ENCODE results near the gene DYSF.
A peak's percentile ranks its signal among the peaks of the same experiment; 100 is the strongest.

Gene DYSF

DNA sequence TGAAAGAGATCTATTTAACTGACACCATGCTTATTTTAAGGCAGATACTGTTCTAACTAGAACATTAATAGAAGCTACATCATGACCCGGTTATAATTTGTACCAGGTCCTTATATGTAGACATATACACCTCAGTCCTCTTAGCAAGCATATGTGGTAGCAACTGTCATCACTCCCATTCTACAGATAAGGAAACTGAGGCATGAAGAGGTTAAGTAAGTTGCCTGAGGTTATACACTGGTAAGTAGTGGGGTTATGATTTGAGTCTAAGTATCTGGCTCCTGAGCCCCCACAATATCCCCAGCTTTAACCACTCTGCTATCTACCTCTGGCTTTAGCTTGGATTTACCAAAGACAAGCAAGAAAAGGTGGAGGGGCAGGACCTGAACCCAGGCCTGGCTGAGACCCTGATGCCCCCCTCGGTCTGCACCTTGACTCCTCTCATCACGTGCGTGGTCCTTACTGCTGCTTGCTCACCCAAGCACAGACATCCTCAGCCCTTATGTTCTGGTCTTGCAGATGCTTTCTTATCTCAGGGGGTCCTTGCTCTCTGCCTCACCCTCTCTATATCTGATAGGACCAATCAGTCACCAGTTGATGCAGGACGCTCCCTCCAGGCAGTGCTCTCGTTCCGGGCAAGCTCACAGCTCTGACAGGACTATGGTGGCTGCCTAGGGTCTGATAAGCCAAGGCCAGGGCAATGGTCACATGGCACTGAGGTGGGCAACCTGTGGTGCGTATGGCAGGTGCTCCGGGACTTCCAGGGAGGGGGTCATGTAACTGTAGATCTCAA, 4.0 kb downstream of the DYSF start:
- DNase-seq (ENCODE audit: low read depth): no peak
- no peak for TF ChIP-seq CTCF (IDR thresholded peaks at IDR 0.05; ENCODE audit: control insufficient read depth, insufficient read depth, low read depth, low read length, missing control alignments)
- no peak overlapping the region for H3K4me3 ChIP-seq (ENCODE audit: control insufficient read depth, low read depth, low read length)

DNA sequence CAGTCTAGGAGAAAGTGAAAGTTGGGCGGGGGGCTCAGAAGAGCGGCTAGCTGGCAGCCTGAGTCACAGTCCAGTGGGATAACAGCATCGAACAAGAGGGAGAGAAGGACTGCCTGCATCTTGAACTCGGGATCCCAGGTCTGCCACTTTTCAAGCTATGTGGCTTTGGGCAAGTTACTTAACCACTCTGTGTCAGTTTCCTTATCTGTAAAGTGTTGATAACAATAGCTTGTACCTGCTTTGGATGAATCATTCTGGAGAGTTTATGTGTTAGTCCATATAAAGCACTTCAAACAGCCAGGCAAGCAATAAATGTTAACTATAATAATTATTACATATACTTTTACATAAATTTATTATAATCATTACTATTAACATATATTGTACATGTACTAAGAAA, 4.6 kb downstream of the DYSF start:
- DNase-seq (ENCODE audit: low read depth): no peak
- no peak overlapping the region for H3K4me3 ChIP-seq (ENCODE audit: control insufficient read depth, low read depth, low read length)
- no peak for TF ChIP-seq CTCF (IDR thresholded peaks at IDR 0.05; ENCODE audit: control insufficient read depth, insufficient read depth, low read depth, low read length, missing control alignments)

DNA sequence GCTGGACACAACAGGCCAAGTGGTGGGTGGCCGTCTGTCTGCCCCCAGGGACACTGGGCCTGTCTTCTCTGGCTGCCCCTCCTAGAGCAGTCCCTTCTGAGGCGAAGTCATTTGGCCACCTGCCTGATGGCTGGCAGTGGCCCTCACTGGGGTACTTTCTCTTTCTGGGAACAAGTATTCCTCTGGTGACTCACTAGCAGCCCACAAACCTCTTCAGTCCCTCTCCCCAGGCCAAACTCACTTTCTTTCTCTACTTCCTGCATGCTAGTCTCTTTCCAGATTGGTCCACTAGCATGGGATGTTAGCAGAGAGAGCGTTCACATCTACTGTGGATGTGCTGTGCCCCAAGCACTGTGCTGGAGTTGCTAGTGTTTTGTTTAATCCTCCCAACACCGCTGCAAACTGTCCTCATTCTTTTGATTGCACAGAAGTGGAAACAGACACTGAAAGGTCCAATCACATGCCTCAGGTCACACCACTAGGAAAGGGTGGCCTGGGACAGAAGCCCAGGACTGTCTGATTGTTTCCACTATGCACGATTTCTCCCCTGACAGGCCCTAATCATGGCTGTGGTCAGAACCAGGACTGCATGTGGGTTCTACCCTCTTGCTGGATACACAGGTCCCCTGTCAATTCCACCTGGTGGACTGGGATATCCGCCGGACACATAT, 5.2 kb downstream of the DYSF start:
- DNase-seq (ENCODE audit: low read depth): no peak
- no peak for TF ChIP-seq CTCF (IDR thresholded peaks at IDR 0.05; ENCODE audit: control insufficient read depth, insufficient read depth, low read depth, low read length, missing control alignments)
- H3K4me3 ChIP-seq (ENCODE audit: control insufficient read depth, low read depth, low read length): no peak overlapping the region

DNA sequence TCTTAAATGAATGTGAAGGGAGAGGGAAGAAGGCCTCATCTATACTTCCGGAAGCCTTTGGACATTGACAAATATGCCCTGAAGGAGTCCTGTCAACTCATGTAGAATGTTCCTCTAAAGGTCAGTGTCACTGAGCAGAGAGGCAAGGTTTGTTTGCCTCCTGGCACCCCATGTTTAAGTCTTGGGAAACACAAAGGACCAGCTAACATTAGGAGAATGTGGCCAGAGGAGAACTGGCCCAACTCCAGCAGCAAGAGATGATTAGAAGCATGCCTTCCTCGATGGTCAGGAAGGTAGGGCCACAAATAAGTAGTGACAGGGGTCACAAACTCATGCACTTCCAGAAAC, 5.7 kb downstream of the DYSF start:
- TF ChIP-seq CTCF (IDR thresholded peaks at IDR 0.05; ENCODE audit: control insufficient read depth, insufficient read depth, low read depth, low read length, missing control alignments): no peak
- no peak overlapping the region for H3K4me3 ChIP-seq (ENCODE audit: control insufficient read depth, low read depth, low read length)
- no peak for DNase-seq (ENCODE audit: low read depth)

DNA sequence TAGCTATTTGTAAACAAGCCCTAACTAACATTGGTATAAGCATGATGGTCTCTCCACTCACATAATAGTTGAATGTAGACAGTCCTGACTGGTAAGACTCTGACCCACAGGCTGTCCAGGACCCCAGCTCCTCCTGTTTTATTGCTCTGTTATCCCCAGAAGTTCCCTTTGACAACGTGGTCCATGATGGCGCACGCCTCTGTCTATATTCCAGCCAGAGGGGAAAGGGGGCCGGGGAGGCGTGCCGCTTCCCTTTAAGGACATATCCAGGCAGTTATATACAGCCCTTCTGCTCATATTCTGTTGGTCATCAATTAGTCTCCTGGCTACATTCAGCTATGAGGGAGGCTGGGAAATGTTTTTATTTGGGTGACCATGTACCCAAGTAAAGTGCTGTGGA, 6.7 kb downstream of the DYSF start:
- no peak for TF ChIP-seq CTCF (IDR thresholded peaks at IDR 0.05; ENCODE audit: control insufficient read depth, insufficient read depth, low read depth, low read length, missing control alignments)
- no peak for DNase-seq (ENCODE audit: low read depth)
- no peak overlapping the region for H3K4me3 ChIP-seq (ENCODE audit: control insufficient read depth, low read depth, low read length)

DNA sequence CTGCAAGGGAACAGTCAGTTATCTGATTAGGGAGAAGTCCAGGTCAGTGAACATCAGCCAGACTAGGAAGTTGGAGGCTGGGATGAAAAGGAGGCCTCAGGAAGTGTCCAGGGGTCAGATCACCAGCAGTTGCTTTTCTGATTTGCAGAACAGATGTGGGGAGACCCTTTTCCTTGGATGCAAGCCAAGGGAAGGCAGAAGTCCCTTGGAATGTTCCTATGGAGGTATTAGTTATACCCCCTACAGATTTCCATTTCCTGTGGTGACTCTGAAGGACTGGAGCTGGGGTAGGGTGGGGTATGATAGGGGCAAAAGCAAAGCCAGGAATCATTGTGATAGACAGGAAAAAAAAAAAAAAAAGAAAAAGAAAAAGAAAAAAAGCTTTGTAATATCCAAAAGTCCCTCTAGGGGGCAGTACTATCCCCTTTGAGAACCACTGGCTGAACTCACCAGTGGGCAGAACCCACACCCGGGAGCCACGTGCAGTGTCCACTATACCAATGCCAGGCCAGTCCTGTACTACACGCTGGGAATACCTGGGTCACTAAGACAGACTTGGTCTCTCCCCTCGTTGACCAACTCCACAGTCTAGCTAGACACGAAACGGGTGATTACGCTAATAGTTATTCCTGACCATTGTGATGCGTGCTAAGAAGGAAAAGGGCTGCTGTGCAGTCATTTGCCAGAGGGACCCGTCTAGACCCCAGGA, 7.4 kb downstream of the DYSF start:
- no peak overlapping the region for H3K4me3 ChIP-seq (ENCODE audit: control insufficient read depth, low read depth, low read length)
- DNase-seq (ENCODE audit: low read depth): no peak

More for the DNA sequence above, 7.4 kb downstream of the DYSF start:
- peak; percentile 69 for TF ChIP-seq CTCF (IDR thresholded peaks at IDR 0.05; ENCODE audit: control insufficient read depth, insufficient read depth, low read depth, low read length, missing control alignments)

Measured in AG09309 (cell line).